ENCODE results near the gene LY6G6C.
"Not testable (repeated sequence)": the region's sequence is repeated elsewhere in the genome, so short reads cannot be mapped to it uniquely, and the experiment has no call there.

The LY6G6C gene

GRCh38 chr6:31725502-31726350, 4.2 kb upstream of the LY6G6C start:
- no peak for DNase-seq

GRCh38 chr6:31723980-31724691, 2.6 kb upstream of the LY6G6C start:
- DNase-seq, result no peak

- no peak for DNase-seq
Observed at GRCh38 chr6:31723245-31723979, 1.9 kb upstream of the LY6G6C start, which contains the start of gene MPIG6B. TSS of gene MPIG6B (plus strand) at chr6:31723373. CDS start at chr6:31723384, 11 bp downstream.

GRCh38 chr6:31722173-31722572, 627 bp upstream of the LY6G6C start:
- DNase-seq, result no peak

GRCh38 chr6:31720196-31720770, 1.3 kb downstream of the LY6G6C start:
- DNase-seq, result no peak

- DNase-seq, result no peak
Observed at GRCh38 chr6:31719001-31719400, 2.5 kb downstream of the LY6G6C start.

GRCh38 chr6:31718265-31718664, 3.3 kb downstream of the LY6G6C start:
- DNase-seq, result no peak

- no peak for DNase-seq
Observed at GRCh38 chr6:31717499-31718222, 3.9 kb downstream of the LY6G6C start.

- DNase-seq, result no peak
Observed at GRCh38 chr6:31715022-31715958, 6.3 kb downstream of the LY6G6C start, which contains the start of gene LY6G6D. TSS of gene LY6G6D (plus strand) at chr6:31715348. CDS start at chr6:31715356, 8 bp downstream.

GRCh38 chr6:31713991-31714684, 7.4 kb downstream of the LY6G6C start:
- no peak for DNase-seq

GRCh38 chr6:31713465-31713864, 8.1 kb downstream of the LY6G6C start:
- no peak for DNase-seq

GRCh38 chr6:31712296-31712695, 9.2 kb downstream of the LY6G6C start:
- DNase-seq, result no peak

GRCh38 chr6:31711233-31711632, 10.3 kb downstream of the LY6G6C start:
- DNase-seq, result no peak

GRCh38 chr6:31710523-31711219, 10.9 kb downstream of the LY6G6C start:
- no peak for DNase-seq

- not testable (repeated sequence) for DNase-seq
Observed at GRCh38 chr6:31709157-31709556, 12.4 kb downstream of the LY6G6C start.

GRCh38 chr6:31708224-31708623, 13.3 kb downstream of the LY6G6C start:
- no peak for DNase-seq

- no peak for DNase-seq
Observed at GRCh38 chr6:31707701-31708100, 13.8 kb downstream of the LY6G6C start.

- DNase-seq, result no peak
Observed at GRCh38 chr6:31706599-31706998, 14.9 kb downstream of the LY6G6C start, which contains the start of gene LY6G6F. TSS of gene LY6G6F (plus strand) at chr6:31706866. CDS start at chr6:31706907, 41 bp downstream.

- DNase-seq, result no peak
Observed at GRCh38 chr6:31705931-31706330, 15.6 kb downstream of the LY6G6C start.

Data from activated CD8-positive, alpha-beta memory T cell treated with anti-CD3 and anti-CD28 coated beads, Interleukin-2, amount 50 U/mL, for 48 hours (primary cell).